Activated CD4-positive, alpha-beta T cell treated with anti-CD3 and anti-CD28 coated beads, Interleukin-2, amount 50 U/mL, for 48 hours (primary cell): ENCODE measurements around the gene UFM1.
"Not testable (repeated sequence)": the region's sequence is repeated elsewhere in the genome, so short reads cannot be mapped to it uniquely, and the experiment has no call there.

Source experiments
- DNase-seq, 2 experiments: peaks; one replicate each; pipeline ENCODE4 v3.0.0-alpha.2; 2020

The UFM1 gene

GRCh38 chr13:38366954-38367645 is 17.4 kb downstream of the UFM1 start:
- DNase-seq: no peak

- DNase-seq: no peak
Observed at GRCh38 chr13:38369058-38369457, 19.4 kb downstream of the UFM1 start.

- DNase-seq: not testable (repeated sequence)
Observed at GRCh38 chr13:38370096-38370495, 20.4 kb downstream of the UFM1 start.

- DNase-seq: no peak
Observed at GRCh38 chr13:38372820-38373383, 23.3 kb downstream of the UFM1 start.

GRCh38 chr13:38376546-38376945 is 26.9 kb downstream of the UFM1 start:
- DNase-seq: no peak

- DNase-seq: no peak
Observed at GRCh38 chr13:38381890-38382289, 32.2 kb downstream of the UFM1 start.

GRCh38 chr13:38382946-38383345 is 33.3 kb downstream of the UFM1 start:
- DNase-seq: no peak

- no peak for DNase-seq
Observed at GRCh38 chr13:38384171-38384570, 34.5 kb downstream of the UFM1 start.

- no peak for DNase-seq
Observed at GRCh38 chr13:38385153-38385891, 35.7 kb downstream of the UFM1 start.

- no peak for DNase-seq
Observed at GRCh38 chr13:38386421-38386820, 36.8 kb downstream of the UFM1 start.

- no peak for DNase-seq
Observed at GRCh38 chr13:38391341-38391740, 41.7 kb downstream of the UFM1 start.

- DNase-seq: no peak
Observed at GRCh38 chr13:38394777-38395496, 45.3 kb downstream of the UFM1 start.

- DNase-seq: no peak
Observed at GRCh38 chr13:38395497-38395788, 45.8 kb downstream of the UFM1 start.

- no peak for DNase-seq
Observed at GRCh38 chr13:38398711-38399493, 49.3 kb downstream of the UFM1 start.

- no peak for DNase-seq
Observed at GRCh38 chr13:38399535-38399934, 49.9 kb downstream of the UFM1 start.

GRCh38 chr13:38401276-38401675 is 51.6 kb downstream of the UFM1 start:
- no peak for DNase-seq

GRCh38 chr13:38405216-38405615 is 55.6 kb downstream of the UFM1 start:
- no peak for DNase-seq

- no peak for DNase-seq
Observed at GRCh38 chr13:38409771-38410170, 60.1 kb downstream of the UFM1 start.

- no peak for DNase-seq
Observed at GRCh38 chr13:38412266-38412665, 62.6 kb downstream of the UFM1 start.
